GM21423 (cell line): ENCODE data around the gene MAML3.

Source experiments
- ATAC-seq: cut with Tn5 transposase; IDR thresholded peaks from one replicate; pipeline ENCODE4 v1.9.1; 2021; ENCODE audit warnings: mild to moderate bottlenecking, moderate library complexity; ENCODE audit not compliant: unreplicated experiment

Gene MAML3

DNA sequence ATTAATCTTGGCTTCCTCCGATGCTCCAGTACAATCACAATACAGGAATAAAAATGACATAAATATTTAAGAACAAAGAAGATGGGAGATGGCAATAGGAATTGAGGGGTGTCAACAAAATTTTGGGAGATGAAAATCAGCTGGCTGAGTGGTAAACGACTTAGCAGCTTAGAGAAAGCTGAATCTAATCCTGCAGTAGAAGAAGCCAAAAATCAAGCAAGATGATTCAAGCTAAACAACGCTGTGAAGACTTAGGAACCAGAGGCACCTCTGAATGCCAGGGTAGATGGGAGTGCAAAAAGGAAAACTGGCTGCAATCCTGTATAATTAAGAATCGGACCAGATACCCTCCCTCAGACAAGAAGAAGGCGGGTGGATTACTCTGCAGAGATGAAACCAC, 273.1 kb downstream of the MAML3 start:
- ATAC-seq, result no peak

DNA sequence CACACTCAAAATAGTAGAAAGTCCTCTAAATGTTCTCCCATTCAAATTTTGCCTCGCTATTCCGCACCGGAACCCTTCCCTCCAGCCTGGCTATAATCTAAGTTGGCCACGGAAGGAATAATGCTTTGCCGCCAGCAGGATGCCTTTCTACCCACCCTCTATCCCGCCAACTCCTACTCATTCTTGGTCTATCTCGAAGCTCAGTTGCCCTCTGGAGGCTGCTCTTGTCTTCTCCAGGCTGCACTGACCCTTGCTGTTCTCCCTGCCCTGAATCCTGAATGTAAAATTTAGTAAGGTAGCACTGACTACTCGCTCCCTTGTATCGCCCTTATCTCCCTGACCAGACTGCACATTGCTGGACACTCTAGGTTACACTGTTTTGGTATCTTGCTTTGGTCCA, 275.9 kb downstream of the MAML3 start:
- ATAC-seq, result no peak

GRCh38 chr4:139876337-139876941, 277.5 kb downstream of the MAML3 start:
- no peak for ATAC-seq

DNA sequence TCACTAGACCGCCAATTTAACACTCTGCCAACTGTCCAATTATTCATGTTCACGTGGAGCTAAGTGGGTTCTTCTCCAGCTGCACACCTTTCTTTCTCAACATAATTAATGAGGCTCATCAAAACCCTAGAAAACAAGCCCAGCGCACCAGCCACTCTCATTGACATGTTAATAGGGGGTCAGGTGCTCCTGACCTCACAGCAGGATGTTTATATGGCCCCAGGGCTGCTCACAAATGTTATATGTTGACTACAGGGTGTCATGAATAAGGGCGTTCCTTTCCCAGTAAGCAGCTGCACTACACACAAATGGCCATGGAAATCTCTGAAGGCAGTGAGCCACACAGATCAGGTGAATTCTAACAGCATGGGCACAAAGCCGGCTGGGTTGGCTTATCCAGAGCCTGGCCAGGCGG, 278.6 kb downstream of the MAML3 start:
- ATAC-seq, result no peak

DNA sequence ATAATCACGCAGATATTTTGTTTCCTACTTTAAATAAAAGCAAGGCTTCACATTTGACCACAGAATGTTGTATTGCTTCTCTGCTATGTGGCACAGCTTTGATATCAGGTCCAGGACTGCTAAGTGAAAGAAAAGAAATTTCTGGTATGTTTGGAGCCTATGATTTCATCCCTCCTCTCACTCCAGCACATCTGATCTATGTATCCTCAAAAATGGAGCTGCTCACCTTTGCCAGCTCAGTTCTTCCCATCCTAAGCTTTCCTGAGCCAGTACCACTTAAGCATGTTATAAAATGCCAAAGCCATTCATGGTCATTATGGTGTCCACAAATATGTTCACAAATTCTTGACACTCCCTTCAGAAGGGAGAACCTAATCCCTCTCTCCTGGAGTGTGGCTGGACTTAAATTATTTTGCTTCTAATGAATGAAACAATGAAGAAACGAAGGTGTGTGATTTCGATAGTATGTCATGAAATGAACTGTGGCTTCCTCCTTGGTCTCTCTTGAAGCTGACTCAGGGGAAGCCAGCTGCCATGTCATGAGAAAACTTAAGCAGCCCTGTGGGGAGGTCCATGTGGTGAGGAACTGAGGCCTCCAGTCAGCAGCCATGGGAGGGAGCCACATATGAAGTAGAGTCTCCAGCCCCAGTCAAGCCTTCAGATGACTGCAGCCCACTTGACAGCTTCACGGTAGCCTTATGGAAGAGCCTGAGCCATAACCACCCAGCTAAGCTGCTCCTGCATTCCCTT, 280.7 kb downstream of the MAML3 start:
- no peak for ATAC-seq

GRCh38 chr4:139872274-139872673, 281.7 kb downstream of the MAML3 start:
- no peak for ATAC-seq

DNA sequence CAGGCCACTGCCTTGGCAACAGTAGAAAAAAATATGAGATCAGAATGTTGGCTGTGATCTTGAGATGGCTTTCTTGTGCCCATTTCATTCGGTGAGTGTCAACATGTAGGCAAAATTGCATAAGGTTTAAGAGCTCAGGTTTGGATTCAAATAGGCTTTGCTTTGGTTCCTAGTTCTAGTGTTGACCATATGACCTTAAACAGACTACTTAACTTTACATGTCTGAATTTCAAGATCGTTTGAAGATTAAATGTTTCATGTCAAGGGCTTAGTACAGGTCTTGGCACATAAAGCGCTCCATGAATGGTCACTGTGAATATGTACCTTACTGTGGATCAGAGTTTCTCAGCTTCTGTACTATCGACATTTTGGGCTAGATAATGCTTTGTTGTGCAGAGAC, 284.2 kb downstream of the MAML3 start:
- no peak for ATAC-seq

DNA sequence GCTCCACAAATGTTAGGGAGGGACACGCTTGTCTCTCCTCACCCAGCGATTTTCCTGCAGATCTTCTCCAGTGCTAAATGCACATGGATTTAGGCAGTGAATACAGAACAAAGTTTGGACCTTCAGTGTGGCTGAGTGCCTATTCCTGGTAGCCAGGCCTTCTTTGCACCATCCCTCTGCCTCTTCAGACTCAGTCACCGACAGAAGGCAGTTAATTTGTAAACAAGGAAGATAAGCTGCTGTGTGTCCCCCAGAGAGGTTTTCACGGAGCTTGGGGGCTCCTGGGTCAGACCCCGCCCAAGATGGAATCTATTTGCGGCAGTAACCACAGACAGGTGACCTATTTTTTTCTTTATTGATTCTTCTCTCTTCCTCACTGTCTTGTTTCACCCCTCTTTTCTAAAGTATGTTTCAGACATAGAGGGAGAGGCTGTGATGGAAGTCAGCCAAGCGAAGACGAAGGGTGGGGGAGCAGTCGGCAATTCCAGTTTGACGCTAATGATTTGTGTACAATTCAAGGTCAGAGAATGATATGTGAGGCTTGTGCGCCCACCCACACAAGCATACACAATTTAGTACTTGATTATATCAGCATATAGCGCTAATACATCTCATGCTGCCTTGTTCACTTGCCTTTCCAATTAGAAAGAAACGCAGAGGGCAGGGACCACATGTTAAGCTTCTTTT, 287.6 kb downstream of the MAML3 start:
- no peak for ATAC-seq

GRCh38 chr4:139865537-139865936, 288.4 kb downstream of the MAML3 start:
- ATAC-seq, result no peak

DNA sequence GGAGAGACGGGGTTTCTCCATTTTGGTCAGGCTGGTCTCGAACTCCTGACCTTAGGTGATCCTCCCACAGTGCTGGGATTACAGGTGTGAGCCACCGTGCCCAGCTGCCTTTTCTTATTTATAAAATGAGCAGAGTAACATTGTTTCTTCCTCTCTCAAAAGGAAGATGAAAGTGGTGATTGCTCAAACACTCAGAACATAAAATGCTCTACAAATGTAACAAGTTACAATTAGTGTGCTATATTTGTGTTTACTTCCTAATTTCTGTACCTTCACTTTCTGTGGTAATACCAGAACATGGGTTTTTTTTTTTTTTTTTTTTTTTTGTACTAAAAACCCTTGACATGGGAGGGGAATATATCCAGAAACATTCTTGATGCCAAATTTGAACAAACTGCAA, 290.5 kb downstream of the MAML3 start:
- ATAC-seq, result no peak

GRCh38 chr4:139861471-139861870, 292.5 kb downstream of the MAML3 start:
- no peak for ATAC-seq

DNA sequence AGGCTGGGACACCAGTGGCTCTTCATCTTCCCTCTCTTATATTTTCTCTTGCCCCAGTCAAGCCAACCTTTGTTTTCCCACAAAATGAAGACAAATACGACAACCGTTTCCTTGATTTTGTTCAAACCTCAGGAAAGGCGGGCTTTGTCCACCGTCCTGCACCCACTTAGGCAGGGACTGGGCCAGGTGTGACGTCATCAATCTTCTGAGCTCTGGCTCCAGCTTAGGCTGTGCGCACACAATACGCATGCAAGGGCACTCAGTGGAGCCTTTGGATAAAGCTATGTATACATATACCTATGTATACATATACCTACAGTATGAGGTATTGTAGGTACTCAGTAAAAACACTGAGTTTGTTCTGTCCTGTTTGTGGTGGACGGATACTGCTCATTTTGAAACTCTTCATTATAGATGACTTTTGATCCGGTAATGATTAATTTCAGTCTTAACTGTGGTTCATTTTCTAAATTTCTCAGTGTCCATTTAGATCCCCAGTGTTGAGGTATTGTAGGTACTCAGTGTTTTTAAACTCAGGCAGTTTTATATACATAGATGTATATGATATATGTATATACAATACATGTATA, 293.5 kb downstream of the MAML3 start:
- no peak for ATAC-seq

DNA sequence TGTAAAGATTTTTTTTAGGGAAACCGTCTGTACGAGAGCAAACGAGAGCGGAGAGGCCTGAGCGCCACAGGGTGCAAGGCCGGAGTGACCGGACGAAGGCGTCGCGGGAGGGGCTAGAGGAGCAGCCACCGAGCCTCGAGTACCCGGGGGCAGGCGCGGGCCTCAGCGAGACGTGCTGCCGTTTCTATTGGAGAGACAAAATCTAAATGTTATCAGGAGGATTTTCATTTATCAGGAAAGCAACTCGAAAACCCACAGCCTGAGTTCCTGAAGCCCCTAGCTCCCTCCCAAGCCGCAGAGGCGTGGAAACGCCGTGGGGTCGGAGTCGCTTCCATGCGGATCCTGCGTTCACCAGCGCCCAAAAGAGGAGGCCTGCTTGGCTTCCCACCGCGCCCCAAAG, 294.1 kb downstream of the MAML3 start:
- ATAC-seq, result no peak

DNA sequence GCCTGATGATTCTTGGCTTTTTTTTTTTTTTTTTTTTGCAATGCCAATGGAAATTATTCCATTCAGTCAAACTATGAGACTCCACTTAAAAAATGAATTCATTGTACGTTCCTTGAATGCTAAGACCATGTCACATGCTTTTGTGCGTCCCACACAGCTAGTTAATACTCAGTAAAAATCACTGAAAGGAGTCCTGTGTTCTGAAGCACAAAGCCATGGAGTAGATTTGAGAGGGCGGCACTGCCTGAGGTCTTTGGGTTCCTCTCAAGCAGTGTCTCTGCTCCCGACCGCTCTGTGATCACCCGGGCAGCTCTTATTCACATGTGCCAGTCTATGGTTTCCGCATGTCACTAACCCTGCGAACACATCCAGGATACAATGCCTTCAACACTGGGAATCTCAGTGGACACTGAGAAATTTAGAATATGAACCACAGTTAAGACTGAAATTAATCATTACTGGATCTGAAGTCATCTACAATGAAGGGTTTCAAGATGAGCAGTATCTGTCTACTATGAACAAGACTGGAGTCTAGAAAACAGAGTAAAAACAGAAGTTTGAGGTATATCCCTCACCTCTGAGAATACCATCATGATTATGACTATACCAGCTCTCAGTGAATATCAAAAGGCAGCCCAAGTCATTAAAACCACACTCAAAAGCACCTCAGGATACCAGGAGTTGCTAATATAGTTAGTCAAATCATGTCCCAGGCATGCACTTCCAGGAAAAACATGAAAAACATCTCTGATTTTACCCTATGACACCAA, 295.4 kb downstream of the MAML3 start:
- peak; percentile 96 for ATAC-seq

GRCh38 chr4:139857977-139858376, 296.0 kb downstream of the MAML3 start:
- no peak for ATAC-seq

DNA sequence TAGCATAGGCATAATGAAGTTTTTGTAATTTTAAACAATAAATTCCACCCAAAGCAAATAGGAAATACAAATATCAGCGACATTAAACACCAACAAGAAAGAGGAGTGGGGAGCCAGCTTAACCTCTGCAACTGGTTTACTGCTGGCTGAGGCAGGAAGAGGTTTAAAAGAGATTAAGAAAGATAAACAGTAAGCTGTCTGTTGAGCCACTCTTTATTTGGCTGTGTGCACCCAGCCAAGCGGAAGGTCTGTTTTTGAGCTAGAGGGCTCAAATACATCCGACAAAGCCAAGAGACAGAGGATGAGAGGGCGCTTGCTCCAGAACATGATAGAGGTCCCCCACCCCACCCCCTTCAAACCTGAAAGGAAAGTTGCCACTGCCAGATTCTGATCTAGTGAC, 297.0 kb downstream of the MAML3 start:
- ATAC-seq, result no peak

- no peak for ATAC-seq
Measured at GRCh38 chr4:139854668-139855403, 299.1 kb downstream of the MAML3 start.

GRCh38 chr4:139853309-139853708, 300.7 kb downstream of the MAML3 start:
- ATAC-seq, result no peak

DNA sequence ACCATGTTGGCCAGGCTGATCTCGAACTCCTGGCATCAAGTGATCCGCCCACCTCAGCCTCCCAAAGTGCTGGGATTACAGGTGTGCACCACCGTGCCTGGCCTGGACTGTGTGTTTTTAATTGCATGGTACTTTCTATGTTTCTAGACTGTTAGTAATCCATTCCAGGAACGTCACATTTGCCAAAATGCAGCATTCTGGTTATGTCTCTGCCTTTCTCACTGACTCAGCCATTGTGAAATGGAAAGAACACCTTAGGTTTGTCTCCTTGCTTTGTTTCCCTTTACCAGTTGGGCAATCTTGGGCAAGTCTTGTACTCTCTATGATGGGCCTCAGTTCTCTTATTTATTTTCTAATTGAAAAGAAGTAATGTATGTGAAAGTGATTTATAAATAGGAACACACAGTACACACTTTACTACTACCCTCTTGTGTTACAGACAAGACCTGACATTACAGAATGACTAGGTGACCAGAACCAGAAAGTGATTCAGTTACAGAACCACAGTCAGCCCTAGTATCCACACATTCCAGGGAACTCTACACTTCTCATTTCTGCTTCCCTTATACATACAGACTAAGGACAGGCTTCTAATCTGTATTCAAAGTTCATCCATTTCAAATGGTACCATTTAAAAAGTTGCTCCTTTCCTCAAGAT, 301.2 kb downstream of the MAML3 start:
- no peak for ATAC-seq

DNA sequence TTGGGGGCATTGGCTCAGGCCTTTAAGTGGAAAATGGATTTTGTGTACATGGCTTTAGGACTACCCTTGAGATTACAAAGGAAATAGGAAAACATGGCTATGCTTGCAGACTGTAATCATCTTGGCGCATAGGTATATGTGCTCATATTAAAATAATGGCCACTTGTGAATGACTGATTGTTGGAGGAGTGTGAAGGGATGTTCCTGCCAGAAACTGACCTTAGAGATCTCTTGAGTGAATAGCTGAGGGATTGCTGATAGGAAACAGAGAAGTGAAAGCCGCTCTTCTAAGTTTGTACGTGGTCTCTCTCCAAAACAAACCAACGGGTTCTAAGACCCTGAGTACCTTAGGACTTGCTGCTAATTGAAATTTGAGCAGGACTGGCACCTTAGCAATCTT, 302.3 kb downstream of the MAML3 start:
- no peak for ATAC-seq
